Measurements from ENCODE around the gene PRR14L. TPM values are rescaled to one million over a fixed set of nuclear protein-coding genes. Genes with fewer than 3 reads are reported as not detected.

PRR14L gene
- total and polyA plus RNA-seq, 2 of the 13 experiments (the other 11 are each of a cell fraction or from before 2014, with no cell fraction given), result 6.6 to 16.5 TPM

DNA sequence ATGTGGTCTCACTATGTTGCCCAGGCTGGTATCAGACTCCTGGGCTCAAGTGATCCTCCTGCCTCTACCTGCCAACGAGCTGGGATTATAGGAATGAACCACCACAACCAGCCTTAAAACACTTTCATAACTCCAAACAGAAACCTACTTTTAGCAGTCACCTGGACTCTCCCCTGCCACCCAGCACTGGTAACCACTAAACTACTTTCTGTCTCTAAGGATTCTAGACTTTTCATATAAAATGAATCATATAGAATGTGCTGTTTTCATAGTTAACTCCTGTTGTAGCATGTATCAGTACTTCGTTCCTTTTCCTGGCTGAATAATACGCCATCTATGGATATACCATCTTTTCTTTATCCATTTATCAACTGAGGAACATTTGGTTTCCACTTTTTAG is 58.5 kb downstream of the PRR14L start:
- intact Hi-C loops (cut with micrococcal nuclease; ENCODE audit: unreplicated experiment) (no loop called here), in situ Hi-C loops (cut with HindIII; ENCODE audit: extremely low pct_ligation_motif_present, low pct_unique_long_range_greater_than_20kb) (no loop called here)
- no TSS peak for BruUV-seq (replicated peaks)
- no peak overlapping the region for H3K27ac ChIP-seq (ENCODE audit: extremely low read length, insufficient read depth, low read length)
- H2AFZ ChIP-seq (ENCODE audit: low read length), result no peak overlapping the region
- H3K4me1 ChIP-seq (ENCODE audit: insufficient read depth, low read length), result no peaks in the 10 kb centered on the region
- FAIRE-seq (no peak), ATAC-seq (no peak), DNase-seq (ENCODE audit: low spot score) (no peak)
- WGBS (ENCODE audit: low lambda C conversion rate), result 100% methylated on average over 3 of the region's 3 CpGs
- H3K9me3 ChIP-seq (ENCODE audit: low read length), result no peaks in the 10 kb centered on the region
- H4K20me1 ChIP-seq (ENCODE audit: insufficient read depth, low read length), result no peaks in the 10 kb centered on the region
- no peak overlapping the region for H3K9ac ChIP-seq (ENCODE audit: insufficient read depth, low read depth, low read length)
- peaks cover 12 to 44% of the 10 kb centered on the region in 2 experiments for H3K36me3 ChIP-seq (replicated peaks in 1 of 2; ENCODE audit: control insufficient read depth in 1 of 2, insufficient read depth in 2 of 2, low read length in 2 of 2)
- no peak overlapping the region for H3K4me2 ChIP-seq (ENCODE audit: low read depth, low read length)
- H3K79me2 ChIP-seq (ENCODE audit: insufficient read depth, low read length), result no peaks in the 10 kb centered on the region
- no peaks in the 10 kb centered on the region for H3K27me3 ChIP-seq (ENCODE audit: control insufficient read depth in 1 of 2, insufficient read depth in 2 of 2, low read length in 2 of 2)
- ChIA-PET POLR2A (no interaction called here), CTCF (ENCODE audit: low intra/inter-chr PET ratio, low total read pairs) (no interaction called here)
- H3K4me3 ChIP-seq (replicated peaks in 1 of 3; ENCODE audit: insufficient read depth in 1 of 3, low read depth in 2 of 3, low read length in 3 of 3), result no peak overlapping the region
- TF ChIP-seq, protein P1, sequence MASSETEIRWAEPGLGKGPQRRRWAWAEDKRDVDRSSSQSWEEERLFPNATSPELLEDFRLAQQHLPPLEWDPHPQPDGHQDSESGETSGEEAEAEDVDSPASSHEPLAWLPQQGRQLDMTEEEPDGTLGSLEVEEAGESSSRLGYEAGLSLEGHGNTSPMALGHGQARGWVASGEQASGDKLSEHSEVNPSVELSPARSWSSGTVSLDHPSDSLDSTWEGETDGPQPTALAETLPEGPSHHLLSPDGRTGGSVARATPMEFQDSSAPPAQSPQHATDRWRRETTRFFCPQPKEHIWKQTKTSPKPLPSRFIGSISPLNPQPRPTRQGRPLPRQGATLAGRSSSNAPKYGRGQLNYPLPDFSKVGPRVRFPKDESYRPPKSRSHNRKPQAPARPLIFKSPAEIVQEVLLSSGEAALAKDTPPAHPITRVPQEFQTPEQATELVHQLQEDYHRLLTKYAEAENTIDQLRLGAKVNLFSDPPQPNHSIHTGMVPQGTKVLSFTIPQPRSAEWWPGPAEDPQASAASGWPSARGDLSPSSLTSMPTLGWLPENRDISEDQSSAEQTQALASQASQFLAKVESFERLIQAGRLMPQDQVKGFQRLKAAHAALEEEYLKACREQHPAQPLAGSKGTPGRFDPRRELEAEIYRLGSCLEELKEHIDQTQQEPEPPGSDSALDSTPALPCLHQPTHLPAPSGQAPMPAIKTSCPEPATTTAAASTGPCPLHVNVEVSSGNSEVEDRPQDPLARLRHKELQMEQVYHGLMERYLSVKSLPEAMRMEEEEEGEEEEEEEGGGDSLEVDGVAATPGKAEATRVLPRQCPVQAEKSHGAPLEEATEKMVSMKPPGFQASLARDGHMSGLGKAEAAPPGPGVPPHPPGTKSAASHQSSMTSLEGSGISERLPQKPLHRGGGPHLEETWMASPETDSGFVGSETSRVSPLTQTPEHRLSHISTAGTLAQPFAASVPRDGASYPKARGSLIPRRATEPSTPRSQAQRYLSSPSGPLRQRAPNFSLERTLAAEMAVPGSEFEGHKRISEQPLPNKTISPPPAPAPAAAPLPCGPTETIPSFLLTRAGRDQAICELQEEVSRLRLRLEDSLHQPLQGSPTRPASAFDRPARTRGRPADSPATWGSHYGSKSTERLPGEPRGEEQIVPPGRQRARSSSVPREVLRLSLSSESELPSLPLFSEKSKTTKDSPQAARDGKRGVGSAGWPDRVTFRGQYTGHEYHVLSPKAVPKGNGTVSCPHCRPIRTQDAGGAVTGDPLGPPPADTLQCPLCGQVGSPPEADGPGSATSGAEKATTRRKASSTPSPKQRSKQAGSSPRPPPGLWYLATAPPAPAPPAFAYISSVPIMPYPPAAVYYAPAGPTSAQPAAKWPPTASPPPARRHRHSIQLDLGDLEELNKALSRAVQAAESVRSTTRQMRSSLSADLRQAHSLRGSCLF (CRISPR knock-in tag; IDR thresholded peaks at IDR 0.05; ENCODE audit: borderline replicate concordance), result no peak
- TF ChIP-seq, protein P2, sequence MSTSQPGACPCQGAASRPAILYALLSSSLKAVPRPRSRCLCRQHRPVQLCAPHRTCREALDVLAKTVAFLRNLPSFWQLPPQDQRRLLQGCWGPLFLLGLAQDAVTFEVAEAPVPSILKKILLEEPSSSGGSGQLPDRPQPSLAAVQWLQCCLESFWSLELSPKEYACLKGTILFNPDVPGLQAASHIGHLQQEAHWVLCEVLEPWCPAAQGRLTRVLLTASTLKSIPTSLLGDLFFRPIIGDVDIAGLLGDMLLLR (CRISPR knock-in tag; IDR thresholded peaks at IDR 0.05), result no peak
- TF ChIP-seq, protein P3, sequence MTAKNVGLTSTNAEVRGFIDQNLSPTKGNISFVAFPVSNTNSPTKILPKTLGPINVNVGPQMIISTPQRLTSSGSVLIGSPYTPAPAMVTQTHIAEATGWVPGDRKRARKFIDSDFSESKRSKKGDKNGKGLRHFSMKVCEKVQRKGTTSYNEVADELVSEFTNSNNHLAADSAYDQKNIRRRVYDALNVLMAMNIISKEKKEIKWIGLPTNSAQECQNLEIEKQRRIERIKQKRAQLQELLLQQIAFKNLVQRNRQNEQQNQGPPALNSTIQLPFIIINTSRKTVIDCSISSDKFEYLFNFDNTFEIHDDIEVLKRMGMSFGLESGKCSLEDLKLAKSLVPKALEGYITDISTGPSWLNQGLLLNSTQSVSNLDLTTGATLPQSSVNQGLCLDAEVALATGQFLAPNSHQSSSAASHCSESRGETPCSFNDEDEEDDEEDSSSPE (CRISPR knock-in tag; IDR thresholded peaks at IDR 0.05), result no peak
- TF ChIP-seq MED8 (CRISPR knock-in tag; IDR thresholded peaks at IDR 0.05; ENCODE audit: insufficient replicate concordance) (no peak), KDM6A (CRISPR knock-in tag; IDR thresholded peaks at IDR 0.05; ENCODE audit: low read depth) (no peak), CAMTA2 (CRISPR knock-in tag; IDR thresholded peaks at IDR 0.05; ENCODE audit: borderline replicate concordance) (no peak), FOXO1 (CRISPR knock-in tag; IDR thresholded peaks at IDR 0.05) (no peak), TMF1 (CRISPR knock-in tag; IDR thresholded peaks at IDR 0.05; ENCODE audit: low read depth) (no peak), ZNF251 (CRISPR knock-in tag; IDR thresholded peaks at IDR 0.05) (no peak), SP1 (IDR thresholded peaks at IDR 0.05) (no peak), SP1 (CRISPR knock-in tag; IDR thresholded peaks at IDR 0.05) (no peak), PHF8 (CRISPR knock-in tag; IDR thresholded peaks at IDR 0.05) (no peak)
- TF ChIP-seq, protein P4, sequence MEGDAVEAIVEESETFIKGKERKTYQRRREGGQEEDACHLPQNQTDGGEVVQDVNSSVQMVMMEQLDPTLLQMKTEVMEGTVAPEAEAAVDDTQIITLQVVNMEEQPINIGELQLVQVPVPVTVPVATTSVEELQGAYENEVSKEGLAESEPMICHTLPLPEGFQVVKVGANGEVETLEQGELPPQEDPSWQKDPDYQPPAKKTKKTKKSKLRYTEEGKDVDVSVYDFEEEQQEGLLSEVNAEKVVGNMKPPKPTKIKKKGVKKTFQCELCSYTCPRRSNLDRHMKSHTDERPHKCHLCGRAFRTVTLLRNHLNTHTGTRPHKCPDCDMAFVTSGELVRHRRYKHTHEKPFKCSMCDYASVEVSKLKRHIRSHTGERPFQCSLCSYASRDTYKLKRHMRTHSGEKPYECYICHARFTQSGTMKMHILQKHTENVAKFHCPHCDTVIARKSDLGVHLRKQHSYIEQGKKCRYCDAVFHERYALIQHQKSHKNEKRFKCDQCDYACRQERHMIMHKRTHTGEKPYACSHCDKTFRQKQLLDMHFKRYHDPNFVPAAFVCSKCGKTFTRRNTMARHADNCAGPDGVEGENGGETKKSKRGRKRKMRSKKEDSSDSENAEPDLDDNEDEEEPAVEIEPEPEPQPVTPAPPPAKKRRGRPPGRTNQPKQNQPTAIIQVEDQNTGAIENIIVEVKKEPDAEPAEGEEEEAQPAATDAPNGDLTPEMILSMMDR (CRISPR knock-in tag; IDR thresholded peaks at IDR 0.05), result no peak
- TF ChIP-seq, protein P5, sequence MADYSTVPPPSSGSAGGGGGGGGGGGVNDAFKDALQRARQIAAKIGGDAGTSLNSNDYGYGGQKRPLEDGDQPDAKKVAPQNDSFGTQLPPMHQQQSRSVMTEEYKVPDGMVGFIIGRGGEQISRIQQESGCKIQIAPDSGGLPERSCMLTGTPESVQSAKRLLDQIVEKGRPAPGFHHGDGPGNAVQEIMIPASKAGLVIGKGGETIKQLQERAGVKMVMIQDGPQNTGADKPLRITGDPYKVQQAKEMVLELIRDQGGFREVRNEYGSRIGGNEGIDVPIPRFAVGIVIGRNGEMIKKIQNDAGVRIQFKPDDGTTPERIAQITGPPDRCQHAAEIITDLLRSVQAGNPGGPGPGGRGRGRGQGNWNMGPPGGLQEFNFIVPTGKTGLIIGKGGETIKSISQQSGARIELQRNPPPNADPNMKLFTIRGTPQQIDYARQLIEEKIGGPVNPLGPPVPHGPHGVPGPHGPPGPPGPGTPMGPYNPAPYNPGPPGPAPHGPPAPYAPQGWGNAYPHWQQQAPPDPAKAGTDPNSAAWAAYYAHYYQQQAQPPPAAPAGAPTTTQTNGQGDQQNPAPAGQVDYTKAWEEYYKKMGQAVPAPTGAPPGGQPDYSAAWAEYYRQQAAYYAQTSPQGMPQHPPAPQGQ (CRISPR knock-in tag; IDR thresholded peaks at IDR 0.05; ENCODE audit: borderline replicate concordance), result no peak

Data from HepG2 (cell line).